K562 (cell line): Measurements from ENCODE around the gene DMXL1. TPM values are rescaled to one million over a fixed set of nuclear protein-coding genes. Genes with fewer than 3 reads are reported as not detected.
A peak's percentile ranks its signal among the peaks of the same experiment; 100 is the strongest.

Experiments
- ATAC-seq: fragments of 200-7000 bp; cut with Tn5 transposase; 3 replicates; pipeline ENCODE4 v1.9.1; 2020; ENCODE audit warnings: moderate library complexity
- BruUV-seq: library from RNA; stranded (reverse); fragments of 400-500 nt; replicated peaks from 2 replicates; lab custom pipeline; 2021; lab: Mats Ljungman, UMichigan
- CTCF ChIA-PET: fragments of 300-600 bp; formaldehyde crosslinking; extraction: SDS; loops from one replicate; lab custom pipeline; 2021; ENCODE audit warnings: low intra/inter-chr PET ratio; lab: Yijun Ruan, JAX
- POLR2A ChIA-PET: fragments of 300-600, 350-650 bp; sonication (Branson Sonifier 250); formaldehyde crosslinking; extraction: SDS; loops from one replicate; lab custom pipeline; 2021; ENCODE audit warnings: antibody characterized with exemption, inconsistent platforms; lab: Yijun Ruan, JAX
- DNase-seq, 4 experiments: peaks; one replicate each; pipeline versions ENCODE4 v3.0.0 to v3.0.0-alpha.2; 2011 to 2018; ENCODE audit warnings: low spot score in 3 of 4, mixed read lengths in 3 of 4; ENCODE audit errors: extremely low read depth in 1 of 4
- FAIRE-seq: peaks from 2 replicates; lab custom pipeline; 2011; peaks lifted over from hg19 to GRCh38; lab: Jason Lieb, UNC
- H2AFZ ChIP-seq: 2 replicates; pipeline ENCODE4 v1.6.0; 2011; ENCODE audit warnings: low read depth, low read length, control low read depth, inconsistent platforms
- H3K27ac ChIP-seq: fragments of 200-600 bp; 3 replicates; pipeline ENCODE4 v1.8.0; 2011; ENCODE audit warnings: low read depth, mild to moderate bottlenecking, control low read depth, inconsistent platforms, low read length, moderate library complexity, mixed read lengths; ENCODE audit errors: extremely low read depth
- H3K27me3 ChIP-seq, 2 experiments: fragments of 300-600 bp in 1 of 2; 2 replicates in 1 of 2; 3 replicates in 1 of 2; pipeline versions ENCODE4 v1.6.0 to v1.8.0; 2011; ENCODE audit warnings: inconsistent platforms in 2 of 2, low read length in 2 of 2, mild to moderate bottlenecking in 1 of 2, mixed read lengths in 1 of 2, moderate library complexity in 1 of 2; ENCODE audit not compliant: control insufficient read depth in 2 of 2, insufficient read depth in 2 of 2
- H3K36me3 ChIP-seq: fragments of 300-600 bp; 3 replicates; pipeline ENCODE4 v1.8.0; 2011; ENCODE audit warnings: mild to moderate bottlenecking, low read length, inconsistent platforms; ENCODE audit not compliant: control insufficient read depth, insufficient read depth
- H3K4me1 ChIP-seq, 2 experiments: fragments of 200-600 bp in 1 of 2; replicated peaks in 1 of 2; 2 replicates in 1 of 2; 3 replicates in 1 of 2; pipeline versions ENCODE4 v1.5.1 to v1.8.0; 2011; ENCODE audit warnings: inconsistent platforms in 2 of 2, low read length in 2 of 2, mild to moderate bottlenecking in 1 of 2, mixed read lengths in 1 of 2, moderate library complexity in 1 of 2; ENCODE audit not compliant: control insufficient read depth in 2 of 2, insufficient read depth in 2 of 2
- H3K4me2 ChIP-seq: 2 replicates; pipeline ENCODE4 v1.6.1; 2011; ENCODE audit warnings: low read length, control low read depth, inconsistent platforms, mixed read lengths; ENCODE audit not compliant: insufficient read depth
- H3K4me3 ChIP-seq: fragments of 200-600 bp; sonication (generic), shearing (Covaris generic); 2 replicates; pipeline ENCODE4 v1.5.1; 2016; ENCODE audit warnings: control low read depth, inconsistent platforms
- H3K79me2 ChIP-seq: fragments of 200-600 bp; 3 replicates; pipeline ENCODE4 v1.8.0; 2011; ENCODE audit warnings: low read length, inconsistent platforms; ENCODE audit not compliant: control insufficient read depth, insufficient read depth
- H3K9ac ChIP-seq, 2 experiments: 2 replicates each; pipeline versions ENCODE4 v1.6.0 to v1.6.1; 2011; ENCODE audit warnings: low read depth in 2 of 2, low read length in 2 of 2, control low read depth in 1 of 2, inconsistent platforms in 1 of 2, mild to moderate bottlenecking in 1 of 2, mixed read lengths in 1 of 2; ENCODE audit not compliant: insufficient read depth in 1 of 2
- H3K9me1 ChIP-seq: one replicate; pipeline ENCODE4 v1.6.0; 2011; ENCODE audit warnings: inconsistent platforms, mild to moderate bottlenecking, low read length, moderate library complexity; ENCODE audit not compliant: control insufficient read depth, insufficient read depth
- H3K9me3 ChIP-seq: replicated peaks from 2 replicates; pipeline ENCODE4 v1.5.1; 2011; ENCODE audit warnings: low read depth, low read length, inconsistent platforms; ENCODE audit not compliant: control insufficient read depth, insufficient read depth
- H4K20me1 ChIP-seq: replicated peaks from 2 replicates; pipeline ENCODE4 v1.6.1; 2011; ENCODE audit warnings: low read length, inconsistent platforms, mixed read lengths; ENCODE audit not compliant: control insufficient read depth, insufficient read depth
- BRD4 ChIP-seq: fragments of 200-600 bp; sonication (generic); IDR thresholded peaks from 2 replicates; pipeline ENCODE4 v1.6.1; 2017; ENCODE audit warnings: inconsistent platforms
- ELK1 ChIP-seq: sonication (generic); formaldehyde crosslinking; IDR thresholded peaks from 2 replicates; pipeline ENCODE4 v1.8.1; 2022; ENCODE audit warnings: missing genetic modification reagents
- EWSR1 ChIP-seq: fragments of 450-650 bp; IDR thresholded peaks from 2 replicates; pipeline ENCODE4 v1.6.1; 2018; ENCODE audit warnings: borderline replicate concordance, mild to moderate bottlenecking, low read depth, moderate library complexity; ENCODE audit not compliant: partially characterized antibody
- LARP7 ChIP-seq: fragments of 450-650 bp; IDR thresholded peaks from 2 replicates; pipeline ENCODE4 v1.6.1; 2016
- NRF1 ChIP-seq, 2 experiments: fragments of 450-650 bp; IDR thresholded peaks in 1 of 2; conservative IDR thresholded peaks in 1 of 2; 2 replicates each; pipeline ENCODE4 v1.6.1; 2014; ENCODE audit warnings: mild to moderate bottlenecking in 2 of 2
- POLR3A ChIP-seq: IDR thresholded peaks from 2 replicates; pipeline ENCODE4 v1.6.1; 2011; ENCODE audit warnings: borderline replicate concordance, mild to moderate bottlenecking, moderate library complexity; ENCODE audit not compliant: insufficient read length, insufficient read depth; ENCODE audit errors: extremely low read depth
- SRSF3 ChIP-seq: fragments of 200-400 bp; formaldehyde crosslinking; IDR thresholded peaks from 2 replicates; pipeline ENCODE4 v1.6.1; 2016; ENCODE audit warnings: mild to moderate bottlenecking, low read length, moderate library complexity; ENCODE audit not compliant: insufficient read depth
- WGBS: fragments of 100-300 bp; shearing (Covaris generic); methylation state at CpG from one replicate; pipeline ENCODE4 v1.1.6; 2016; ENCODE audit warnings: low coverage, mixed read lengths; ENCODE audit not compliant: insufficient coverage; ENCODE audit errors: missing lambda C conversion rate; 5-methylcytosine and 5-hydroxymethylcytosine counted together
- in situ Hi-C: fragments of 300-500 bp; cut with MboI; formaldehyde crosslinking; loops from 4 replicates; pipeline ENCODE4 v1.15.0; 2018; ENCODE audit warnings: inconsistent platforms, mixed read lengths
- intact Hi-C: fragments of 100-400 bp; cut with micrococcal nuclease; formaldehyde crosslinking; loops from 2 replicates; pipeline ENCODE4 v1.14.2; 2022
- polyA plus RNA-seq, 8 experiments: library from polyadenylated mRNA; depleted of rRNA in 4 of 8; stranded (reverse) in 5 of 8; unstranded in 3 of 8; fragments of >200 nt; fragmentation: Nextera tagmentation in 2 of 8; fragmentation: Illumina TruSeq in 1 of 8; extraction: Ambion mirVana in 2 of 8; extraction: Trizol in 1 of 8; gene quantifications; 2 replicates each; pipeline versions ENCODE4 v1.2.1 to v1.2.3, GENCODE V29; 2011 to 2014; ENCODE audit warnings: inconsistent platforms in 1 of 8, missing spikeins in 1 of 8
- total RNA-seq, 7 experiments: library from RNA; depleted of rRNA in 6 of 7; stranded (reverse); fragments of >200 nt in 6 of 7; fragmentation: Illumina TruSeq in 2 of 7; extraction: Trizol in 2 of 7; gene quantifications; 2 replicates each; pipeline versions ENCODE4 v1.2.1 to v1.2.3, GENCODE V29; 2011 to 2021; ENCODE audit warnings: low replicate concordance in 1 of 7
- TF ChIP-seq, protein P1 (sequence below): IDR thresholded peaks from 2 replicates; pipeline ENCODE4 v1.6.1; 2014; ENCODE audit warnings: antibody characterized with exemption

The DMXL1 gene
- total and polyA plus RNA-seq, 9 of the 15 experiments (the other 6 are each of a cell fraction or from before 2014, with no cell fraction given) = 8.3 to 40.3 (median 30.6) TPM

DNA sequence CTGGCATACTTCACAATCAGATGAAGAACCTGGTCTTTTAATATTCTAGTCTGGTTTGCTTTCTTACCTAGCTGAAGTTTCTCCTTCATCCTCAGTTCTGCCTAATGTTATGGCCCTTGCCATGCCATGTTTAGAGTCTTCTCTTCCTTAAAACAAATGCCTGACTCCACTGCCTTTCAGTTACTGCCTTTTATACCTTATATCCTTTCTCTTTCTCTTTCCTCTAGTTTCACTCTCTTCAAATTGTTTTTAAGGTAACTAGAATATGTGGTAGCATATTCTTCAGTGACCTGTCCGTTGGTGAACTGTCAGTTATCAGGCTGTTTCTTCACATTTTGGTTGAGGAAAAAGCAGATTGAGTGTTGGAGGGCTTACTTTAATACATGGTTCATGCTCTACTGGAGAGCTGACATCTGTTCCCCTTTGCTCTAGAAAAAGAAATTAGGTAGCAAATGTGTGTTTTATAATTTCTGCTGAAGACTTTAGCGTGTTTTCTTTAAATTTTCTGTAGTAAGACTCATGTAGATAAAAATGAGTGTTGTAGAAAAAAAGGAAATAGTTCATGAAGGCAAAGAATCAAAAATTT, 103.8 kb downstream of the DMXL1 start:
- Histone ChIP-seq H4K20me1 (no peaks in the 10 kb centered on the region), H2AFZ (no peak overlapping the region), H3K27ac (no peak overlapping the region), H3K4me1 (no peaks in the 10 kb centered on the region; a peak in 1 of 5 replicates), H3K27me3 (no peaks in the 10 kb centered on the region), H3K79me2 (no peaks in the 10 kb centered on the region), H3K36me3 (peaks cover 28% of the 10 kb centered on the region), H3K9me1 (no peaks in the 10 kb centered on the region), H3K9ac (no peak overlapping the region), H3K9me3 (no peaks in the 10 kb centered on the region), H3K4me3 (no peak overlapping the region), H3K4me2 (no peak overlapping the region)
- CTCF ChIA-PET = no interaction called here
- no peak for TF ChIP-seq BRD4
- TF ChIP-seq ELK1 = no peak
- TF ChIP-seq LARP7 = no peak
- TF ChIP-seq SRSF3 = no peak
- TF ChIP-seq, protein P1, sequence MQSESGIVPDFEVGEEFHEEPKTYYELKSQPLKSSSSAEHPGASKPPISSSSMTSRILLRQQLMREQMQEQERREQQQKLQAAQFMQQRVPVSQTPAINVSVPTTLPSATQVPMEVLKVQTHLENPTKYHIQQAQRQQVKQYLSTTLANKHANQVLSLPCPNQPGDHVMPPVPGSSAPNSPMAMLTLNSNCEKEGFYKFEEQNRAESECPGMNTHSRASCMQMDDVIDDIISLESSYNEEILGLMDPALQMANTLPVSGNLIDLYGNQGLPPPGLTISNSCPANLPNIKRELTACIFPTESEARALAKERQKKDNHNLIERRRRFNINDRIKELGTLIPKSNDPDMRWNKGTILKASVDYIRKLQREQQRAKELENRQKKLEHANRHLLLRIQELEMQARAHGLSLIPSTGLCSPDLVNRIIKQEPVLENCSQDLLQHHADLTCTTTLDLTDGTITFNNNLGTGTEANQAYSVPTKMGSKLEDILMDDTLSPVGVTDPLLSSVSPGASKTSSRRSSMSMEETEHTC = no peak
- no peak for TF ChIP-seq NRF1 (conservative IDR thresholded peaks at IDR 0.05 in 1 of 2, IDR thresholded peaks at IDR 0.05 in 1 of 2)
- no peak for TF ChIP-seq POLR3A
- no peak for TF ChIP-seq EWSR1
- BruUV-seq = no TSS peak
- in situ Hi-C loops (no loop called here), intact Hi-C loops (no loop called here)
- WGBS = 52% methylated on average over 2 of the region's 2 CpGs
- no peak for DNase-seq
- peak; percentile 48 for FAIRE-seq
- POLR2A ChIA-PET = interaction anchor here (0.7 to 1.3 kb wide), 2 partner anchors 18 to 104 kb away, joined by 3 to 6 read pairs; partner anchors contain the start of gene DMXL1
- no peak for ATAC-seq
